SKM-1 (cell line): Measurements from ENCODE around the gene TMCC1.

ENCODE experiments used
- DNase-seq: peaks from one replicate; lab custom pipeline; 2025; ENCODE audit not compliant: unreplicated experiment; lab: John Stamatoyannopoulos, UW

TMCC1 gene

GRCh38 chr3:129602730-129603560, 290.6 kb downstream of the TMCC1 start:
- no peak for DNase-seq

GRCh38 chr3:129602309-129602708, 291.2 kb downstream of the TMCC1 start:
- no peak for DNase-seq

GRCh38 chr3:129601713-129602112, 291.8 kb downstream of the TMCC1 start:
- DNase-seq: no peak

GRCh38 chr3:129600348-129600747, 293.2 kb downstream of the TMCC1 start:
- DNase-seq: no peak

GRCh38 chr3:129599607-129600006, 293.9 kb downstream of the TMCC1 start:
- DNase-seq: peak; percentile 76

GRCh38 chr3:129599073-129599472, 294.4 kb downstream of the TMCC1 start:
- no peak for DNase-seq

GRCh38 chr3:129598484-129598883, 295.0 kb downstream of the TMCC1 start:
- DNase-seq: no peak

- DNase-seq: no peak
Measured at GRCh38 chr3:129598000-129598381, 295.5 kb downstream of the TMCC1 start.
